Vagina (tissue), 2 donors: ENCODE data around the gene MTA1. TPM values are rescaled to one million over a fixed set of nuclear protein-coding genes. Genes with fewer than 3 reads are reported as not detected.

Experiments
- DNase-seq, 2 donors: peaks; one replicate each; pipeline ENCODE4 v3.0.0-alpha.2; 2017; ENCODE audit errors: extremely low spot score in 2 of 2
- H3K27ac ChIP-seq: fragments of 200-600 bp; sonication (generic); one replicate; pipeline ENCODE4 v1.5.1; 2019
- H3K27me3 ChIP-seq: fragments of 200-600 bp; sonication (generic); one replicate; pipeline ENCODE4 v1.5.1; 2019
- H3K36me3 ChIP-seq, 2 donors: fragments of 200-600 bp; sonication (generic); one replicate each; pipeline ENCODE4 v1.5.1; 2017 to 2019
- H3K4me1 ChIP-seq: fragments of 200-600 bp; sonication (generic); one replicate; pipeline ENCODE4 v1.5.1; 2019
- H3K4me3 ChIP-seq, 2 donors: fragments of 200-600 bp; sonication (generic); 1 replicate in 1 of 2; 2 replicates in 1 of 2; pipeline ENCODE4 v1.5.1; 2016 to 2019
- H3K9me3 ChIP-seq: fragments of 200-600 bp; sonication (generic); one replicate; pipeline ENCODE4 v1.5.1; 2019
- CTCF ChIP-seq, 3 experiments: fragments of 450-650 bp in 2 of 3; fragments of 200-600 bp in 1 of 3; sonication (generic) in 1 of 3; IDR thresholded peaks; one replicate each; pipeline ENCODE4 v1.5.1; 2017 to 2019; ENCODE audit warnings: antibody characterized with exemption in 3 of 3, mild to moderate bottlenecking in 2 of 3, moderate library complexity in 2 of 3
- POLR2A ChIP-seq, 2 donors: fragments of 450-650 bp; IDR thresholded peaks; one replicate each; pipeline ENCODE4 v1.6.1; 2017; ENCODE audit warnings: antibody characterized with exemption in 2 of 2, mild to moderate bottlenecking in 2 of 2, moderate library complexity in 2 of 2
- POLR2AphosphoS5 ChIP-seq, 2 donors: sonication (generic); formaldehyde crosslinking; IDR thresholded peaks; one replicate each; pipeline ENCODE4 v1.9.0; 2017; ENCODE audit warnings: antibody characterized with exemption in 2 of 2, mild to moderate bottlenecking in 2 of 2, low read depth in 1 of 2; ENCODE audit not compliant: insufficient read depth in 1 of 2
- intact Hi-C: fragments of 100-400 bp; cut with DNase I; formaldehyde crosslinking; loops from one replicate; pipeline ENCODE4 v1.15.1; 2023
- total RNA-seq: library from RNA; depleted of rRNA; stranded (reverse); fragments of >200 nt; gene quantifications from one replicate; pipeline ENCODE4 v1.2.3, GENCODE V29; 2016

Gene MTA1
- total RNA-seq = 82.7 TPM

- Histone ChIP-seq H3K9me3 (no peaks in the 10 kb centered on the region), H3K36me3 (no peaks in the 10 kb centered on the region), H3K27me3 (no peaks in the 10 kb centered on the region), H3K4me1 (peaks cover 50% of the 10 kb centered on the region), H3K4me3 (peak within 1 kb of the TSS; percentile 74 to 92), H3K27ac (peak within 1 kb of the TSS; percentile 72)
- TF ChIP-seq POLR2AphosphoS5 (IDR thresholded peaks at IDR 0.05; ENCODE audit: insufficient read depth in 1 of 2, low read depth in 1 of 2) = no peak
- TF ChIP-seq CTCF (IDR thresholded peaks at IDR 0.05) = no peak
- TF ChIP-seq POLR2A (IDR thresholded peaks at IDR 0.05) = no peak
- peak in 1 of 2 donors; percentile 69 for DNase-seq
- intact Hi-C loops = no loop called here
Measured at GRCh38 chr14:105419195-105420091, at the start of gene MTA1. Gene MTA1, plus strand, starts transcription at chr14:105419827. Its CDS starts 209 bp downstream, at chr14:105420036.

DNA sequence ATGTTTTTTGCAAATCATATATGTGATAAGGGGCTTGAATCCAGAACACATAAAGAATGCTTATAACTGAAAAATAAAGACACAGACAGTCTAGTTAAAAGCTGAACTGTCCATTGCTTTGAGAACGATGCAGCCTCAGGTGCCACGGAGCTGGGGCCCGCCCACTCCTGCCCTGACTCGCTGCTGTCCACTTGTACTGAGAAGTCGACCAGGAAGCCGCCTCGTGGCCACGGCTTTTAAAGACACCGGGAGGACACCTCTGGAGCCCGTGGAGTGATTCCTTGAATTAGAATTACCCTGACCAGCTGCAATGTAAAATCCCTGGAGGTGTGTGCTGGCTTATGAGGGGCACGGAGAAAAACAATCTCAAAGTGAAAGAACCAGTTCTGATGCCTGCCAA is 45.2 kb upstream of the MTA1 start:
- TF ChIP-seq CTCF (IDR thresholded peaks at IDR 0.05) (no peak), POLR2AphosphoS5 (IDR thresholded peaks at IDR 0.05; ENCODE audit: insufficient read depth in 1 of 2, low read depth in 1 of 2) (no peak), POLR2A (IDR thresholded peaks at IDR 0.05) (no peak)

GRCh38 chr14:105375635-105376057 is 44.0 kb upstream of the MTA1 start:
- intact Hi-C loops = no loop called here

More for the DNA sequence above, 45.2 kb upstream of the MTA1 start:
- intact Hi-C loops = loop anchor here (5.0 kb wide), 1 partner anchor 113 kb away; the partner anchor contains the start of gene CRIP1
- no peaks in the 10 kb centered on the region for H3K4me1 ChIP-seq
- DNase-seq = no peak
- H3K36me3 ChIP-seq = peaks cover 0 to 7% of the 10 kb centered on the region in 2 donors
- no peaks in the 10 kb centered on the region for H3K27me3 ChIP-seq
- H3K4me3 ChIP-seq = no peak overlapping the region
- no peak overlapping the region for H3K27ac ChIP-seq
- H3K9me3 ChIP-seq = no peaks in the 10 kb centered on the region

DNA sequence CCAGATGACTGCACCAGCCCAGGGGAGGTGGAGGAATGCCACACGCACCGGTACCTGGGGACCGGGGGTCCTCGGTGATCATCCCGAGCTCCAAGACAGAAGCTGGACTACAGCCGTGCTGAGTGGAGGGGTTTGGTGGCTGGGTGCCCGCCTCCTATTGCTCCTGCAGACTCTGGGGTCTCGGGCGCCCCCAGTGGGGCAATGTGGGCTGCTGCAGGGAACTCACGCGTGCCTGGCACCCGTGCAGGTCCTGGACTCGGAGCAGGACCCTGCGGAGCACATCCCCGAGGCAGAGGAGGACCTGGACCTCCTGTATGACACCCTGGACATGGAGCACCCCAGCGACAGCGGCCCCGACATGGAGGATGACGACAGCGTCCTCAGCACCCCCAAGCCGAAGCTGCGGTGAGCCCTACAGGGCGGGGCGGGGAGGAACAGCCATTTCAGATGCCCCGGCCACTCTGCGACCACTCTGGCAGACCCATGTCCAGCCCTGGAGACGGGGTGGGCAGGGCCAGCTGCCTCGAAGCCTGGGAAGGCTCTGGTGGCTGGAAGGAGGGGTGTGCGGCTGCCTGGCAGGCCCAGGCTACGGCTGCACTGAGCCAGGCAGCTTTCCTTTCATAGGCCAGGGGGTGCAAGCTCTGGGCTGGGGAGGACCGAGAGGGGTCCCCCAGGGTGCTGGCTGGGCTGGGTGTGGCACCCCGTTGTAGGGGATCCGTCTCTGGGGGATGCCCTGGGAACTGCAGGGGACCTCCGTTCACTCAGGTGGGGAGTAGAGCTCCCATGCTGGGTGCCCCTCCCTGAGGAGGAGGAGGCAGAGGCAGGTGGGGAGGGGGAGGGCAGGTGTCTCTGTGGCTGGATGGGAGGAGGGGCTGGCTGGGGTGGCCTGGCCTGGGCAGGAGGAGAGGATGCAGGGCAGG is 42.8 kb upstream of the MTA1 start:
- intact Hi-C loops = no loop called here
- DNase-seq = no peak

More at GRCh38 chr14:105375635-105376057, 44.0 kb upstream of the MTA1 start:
- H3K9me3 ChIP-seq = no peaks in the 10 kb centered on the region
- H3K27me3 ChIP-seq = no peaks in the 10 kb centered on the region
- H3K36me3 ChIP-seq = no peaks in the 10 kb centered on the region
- H3K4me3 ChIP-seq = no peak overlapping the region
- H3K4me1 ChIP-seq = no peaks in the 10 kb centered on the region
- TF ChIP-seq CTCF (IDR thresholded peaks at IDR 0.05) = no peak
- no peak for TF ChIP-seq POLR2A (IDR thresholded peaks at IDR 0.05)
- no peak for TF ChIP-seq POLR2AphosphoS5 (IDR thresholded peaks at IDR 0.05; ENCODE audit: insufficient read depth in 1 of 2, low read depth in 1 of 2)
- H3K27ac ChIP-seq = no peak overlapping the region
- no peak for DNase-seq

More for the DNA sequence above, 42.8 kb upstream of the MTA1 start:
- Histone ChIP-seq H3K27ac (no peak overlapping the region), H3K4me1 (no peaks in the 10 kb centered on the region), H3K9me3 (no peaks in the 10 kb centered on the region), H3K4me3 (no peak overlapping the region), H3K36me3 (peaks cover 0 to 5% of the 10 kb centered on the region in 2 donors), H3K27me3 (no peaks in the 10 kb centered on the region)
- TF ChIP-seq POLR2A (IDR thresholded peaks at IDR 0.05) = no peak
- TF ChIP-seq POLR2AphosphoS5 (IDR thresholded peaks at IDR 0.05; ENCODE audit: insufficient read depth in 1 of 2, low read depth in 1 of 2) = no peak
- TF ChIP-seq CTCF (IDR thresholded peaks at IDR 0.05) = no peak
